K562 (cell line): ENCODE measurements around the gene PAIP2.

ENCODE experiments used
- CHD2 ChIP-seq: IDR thresholded peaks from 2 replicates; pipeline ENCODE4 v1.6.1; 2011; ENCODE audit warnings: low read depth, low read length
- ELK1 ChIP-seq: sonication (generic); formaldehyde crosslinking; IDR thresholded peaks from 2 replicates; pipeline ENCODE4 v1.8.1; 2022; ENCODE audit warnings: missing genetic modification reagents
- EP300 ChIP-seq: IDR thresholded peaks from 2 replicates; pipeline ENCODE4 v1.6.1; 2012; ENCODE audit warnings: low read length, improper control_type of control experiment
- POLR2A ChIP-seq: fragments of 450-650 bp; conservative IDR thresholded peaks from 2 replicates; pipeline ENCODE4 v1.6.1; 2016
- SRF ChIP-seq, 2 experiments: fragments of 250-450, 450-650 bp in 1 of 2; sonication (Bioruptor Pico) in 1 of 2; sonication (generic) in 1 of 2; formaldehyde crosslinking; IDR thresholded peaks; 2 replicates each; pipeline versions ENCODE4 v1.5.0 to v1.5.1; 2020 to 2022; ENCODE audit warnings: mild to moderate bottlenecking in 1 of 2, missing genetic modification reagents in 1 of 2
- U2AF2 ChIP-seq: fragments of 200-400 bp; formaldehyde crosslinking; optimal IDR thresholded peaks from 2 replicates; pipeline ENCODE3; 2017; ENCODE audit warnings: low read depth, mild to moderate bottlenecking, low read length
- ZBTB49 ChIP-seq: sonication (generic); formaldehyde crosslinking; IDR thresholded peaks from 2 replicates; pipeline ENCODE4 v1.8.0; 2022; ENCODE audit warnings: missing genetic modification reagents, mild to moderate bottlenecking, borderline replicate concordance
- ZZZ3 ChIP-seq: fragments of 450-650 bp; IDR thresholded peaks from 2 replicates; pipeline ENCODE4 v1.6.1; 2016; ENCODE audit warnings: antibody characterized with exemption, mild to moderate bottlenecking, moderate library complexity
- TF ChIP-seq, protein P1 (sequence below): fragments of 450-650 bp; conservative IDR thresholded peaks from 2 replicates; pipeline ENCODE4 v1.6.1; 2016; ENCODE audit warnings: missing genetic modification characterization, low read depth, mild to moderate bottlenecking, control low read depth, missing compliant biosample characterization

- TF ChIP-seq EP300, result no peak
- TF ChIP-seq ZBTB49 (CRISPR knock-in tag), result no peak
- no peak for TF ChIP-seq ZZZ3
- TF ChIP-seq CHD2, result no peak
- TF ChIP-seq U2AF2, result no peak
- no peak for TF ChIP-seq POLR2A
- no peak for TF ChIP-seq SRF (CRISPR knock-in tag; IDR thresholded peaks at IDR 0.05)
- TF ChIP-seq ELK1, result no peak
- TF ChIP-seq, protein P1, sequence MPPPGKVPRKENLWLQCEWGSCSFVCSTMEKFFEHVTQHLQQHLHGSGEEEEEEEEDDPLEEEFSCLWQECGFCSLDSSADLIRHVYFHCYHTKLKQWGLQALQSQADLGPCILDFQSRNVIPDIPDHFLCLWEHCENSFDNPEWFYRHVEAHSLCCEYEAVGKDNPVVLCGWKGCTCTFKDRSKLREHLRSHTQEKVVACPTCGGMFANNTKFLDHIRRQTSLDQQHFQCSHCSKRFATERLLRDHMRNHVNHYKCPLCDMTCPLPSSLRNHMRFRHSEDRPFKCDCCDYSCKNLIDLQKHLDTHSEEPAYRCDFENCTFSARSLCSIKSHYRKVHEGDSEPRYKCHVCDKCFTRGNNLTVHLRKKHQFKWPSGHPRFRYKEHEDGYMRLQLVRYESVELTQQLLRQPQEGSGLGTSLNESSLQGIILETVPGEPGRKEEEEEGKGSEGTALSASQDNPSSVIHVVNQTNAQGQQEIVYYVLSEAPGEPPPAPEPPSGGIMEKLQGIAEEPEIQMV (tag), result no peak
These were observed 46.0 kb downstream of the PAIP2 start for GRCh38 chr5:139387611-139388197.
